Thoracic aorta (tissue), 2 donors: ENCODE data around the gene LAMB2. TPM values are rescaled to one million over a fixed set of nuclear protein-coding genes. Genes with fewer than 3 reads are reported as not detected.

Experiments used
- ATAC-seq: fragments of 150-250 bp; one replicate; pipeline ENCODE4 v1.8.0; 2017; ENCODE audit warnings: low read depth; ENCODE audit not compliant: insufficient number of reproducible peaks, low FRiP score
- DNase-seq: peaks from one replicate; pipeline ENCODE4 v3.0.0-alpha.2; 2020; ENCODE audit warnings: low spot score
- H3K27ac ChIP-seq, 2 donors: fragments of 200-600 bp; sonication (generic); 1 replicate in 1 of 2; 2 replicates in 1 of 2; pipeline ENCODE4 v1.5.1; 2016; ENCODE audit warnings: mild to moderate bottlenecking in 2 of 2, moderate library complexity in 2 of 2
- H3K27me3 ChIP-seq: fragments of 200-600 bp; sonication (generic); replicated peaks from 2 replicates; pipeline ENCODE4 v1.6.0; 2016; ENCODE audit warnings: mild to moderate bottlenecking; ENCODE audit not compliant: insufficient read depth
- H3K36me3 ChIP-seq: fragments of 200-600 bp; sonication (generic); one replicate; pipeline ENCODE4 v1.5.1; 2016
- H3K4me1 ChIP-seq, 2 donors: fragments of 200-600 bp; sonication (generic); 1 replicate in 1 of 2; 2 replicates in 1 of 2; pipeline versions ENCODE4 v1.5.1 to v1.6.0; 2016; ENCODE audit warnings: low read depth in 2 of 2, mild to moderate bottlenecking in 1 of 2; ENCODE audit not compliant: control insufficient read depth in 1 of 2
- H3K4me3 ChIP-seq: fragments of 200-600 bp; sonication (generic); 2 replicates; pipeline ENCODE4 v1.5.1; 2016; ENCODE audit warnings: mild to moderate bottlenecking
- H3K9me3 ChIP-seq: fragments of 200-600 bp; sonication (generic); 2 replicates; pipeline ENCODE4 v1.5.1; 2016
- total RNA-seq, 2 donors: library from RNA; depleted of rRNA; stranded (reverse); fragments of >200 nt; gene quantifications; one replicate each; pipeline versions ENCODE4 v1.1.0 to v1.2.3, GENCODE V29; 2016
- TF ChIP-seq, protein P1 (sequence below): fragments of 200-600 bp; sonication (generic); IDR thresholded peaks from one replicate; pipeline ENCODE4 v1.5.1; 2019; ENCODE audit warnings: antibody characterized with exemption

Gene LAMB2
- total RNA-seq, 2 donors from 2014 or later, result 764 to 806 TPM

- peaks cover 21 to 42% of the 10 kb centered on the region in 2 donors for H3K4me1 ChIP-seq
- peaks cover 14% of the 10 kb centered on the region for H3K36me3 ChIP-seq
- H3K27ac ChIP-seq, result peak overlapping the region in 1 of 2 donors; percentile 14
- no peak for DNase-seq
- H3K9me3 ChIP-seq, result no peaks in the 10 kb centered on the region
- TF ChIP-seq, protein P1, sequence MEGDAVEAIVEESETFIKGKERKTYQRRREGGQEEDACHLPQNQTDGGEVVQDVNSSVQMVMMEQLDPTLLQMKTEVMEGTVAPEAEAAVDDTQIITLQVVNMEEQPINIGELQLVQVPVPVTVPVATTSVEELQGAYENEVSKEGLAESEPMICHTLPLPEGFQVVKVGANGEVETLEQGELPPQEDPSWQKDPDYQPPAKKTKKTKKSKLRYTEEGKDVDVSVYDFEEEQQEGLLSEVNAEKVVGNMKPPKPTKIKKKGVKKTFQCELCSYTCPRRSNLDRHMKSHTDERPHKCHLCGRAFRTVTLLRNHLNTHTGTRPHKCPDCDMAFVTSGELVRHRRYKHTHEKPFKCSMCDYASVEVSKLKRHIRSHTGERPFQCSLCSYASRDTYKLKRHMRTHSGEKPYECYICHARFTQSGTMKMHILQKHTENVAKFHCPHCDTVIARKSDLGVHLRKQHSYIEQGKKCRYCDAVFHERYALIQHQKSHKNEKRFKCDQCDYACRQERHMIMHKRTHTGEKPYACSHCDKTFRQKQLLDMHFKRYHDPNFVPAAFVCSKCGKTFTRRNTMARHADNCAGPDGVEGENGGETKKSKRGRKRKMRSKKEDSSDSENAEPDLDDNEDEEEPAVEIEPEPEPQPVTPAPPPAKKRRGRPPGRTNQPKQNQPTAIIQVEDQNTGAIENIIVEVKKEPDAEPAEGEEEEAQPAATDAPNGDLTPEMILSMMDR, result no peak
- no peak overlapping the region for H3K4me3 ChIP-seq
- no peaks in the 10 kb centered on the region for H3K27me3 ChIP-seq
- ATAC-seq, result no peak
These were observed 41.6 kb upstream of the LAMB2 start for GRCh38 chr3:49174397-49174985.

GRCh38 chr3:49173792-49174170 is 40.9 kb upstream of the LAMB2 start:
- no peak for ATAC-seq
- Histone ChIP-seq H3K4me1 (peaks cover 21 to 42% of the 10 kb centered on the region in 2 donors), H3K4me3 (peak overlapping the region; percentile 30)

GRCh38 chr3:49173116-49173791 is 40.4 kb upstream of the LAMB2 start:
- H3K27me3 ChIP-seq, result no peaks in the 10 kb centered on the region
- ATAC-seq (no peak), DNase-seq (no peak)
- peak overlapping the region; percentile 90 for H3K4me3 ChIP-seq
- TF ChIP-seq, protein P1, result no peak
- H3K36me3 ChIP-seq, result peaks cover 14% of the 10 kb centered on the region
- no peaks in the 10 kb centered on the region for H3K9me3 ChIP-seq
- H3K4me1 ChIP-seq, result peaks cover 21 to 42% of the 10 kb centered on the region in 2 donors
- H3K27ac ChIP-seq, result peak overlapping the region; percentile 76 to 83

More at GRCh38 chr3:49173792-49174170, 40.9 kb upstream of the LAMB2 start:
- Histone ChIP-seq H3K27me3 (no peaks in the 10 kb centered on the region), H3K36me3 (peaks cover 14% of the 10 kb centered on the region), H3K9me3 (no peaks in the 10 kb centered on the region), H3K27ac (peak overlapping the region; percentile 76 to 83)
- TF ChIP-seq, protein P1, result no peak
- DNase-seq, result no peak

DNA sequence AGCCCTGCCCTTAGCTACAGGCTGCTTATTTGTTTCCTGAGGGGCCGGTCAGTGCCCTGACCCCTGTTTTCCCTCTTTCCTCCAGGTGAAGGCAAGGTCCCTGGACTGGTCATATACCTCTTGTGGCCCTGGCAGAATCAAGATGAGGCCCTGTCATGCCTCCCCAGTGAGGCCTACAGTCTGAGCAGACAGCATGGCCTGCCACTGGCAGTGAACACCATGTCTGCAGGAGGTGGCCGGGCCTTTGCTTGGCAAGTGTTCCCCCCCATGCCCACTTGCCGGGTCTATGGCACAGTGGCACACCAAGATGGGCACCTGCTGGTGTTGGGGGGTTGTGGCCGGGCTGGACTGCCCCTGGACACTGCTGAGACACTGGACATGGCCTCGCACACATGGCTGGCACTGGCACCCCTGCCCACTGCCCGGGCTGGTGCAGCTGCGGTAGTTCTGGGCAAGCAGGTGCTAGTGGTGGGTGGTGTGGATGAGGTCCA is 39.7 kb upstream of the LAMB2 start:
- H3K27me3 ChIP-seq, result no peaks in the 10 kb centered on the region
- TF ChIP-seq, protein P1, result no peak
- DNase-seq (no peak), ATAC-seq (no peak)
- no peaks in the 10 kb centered on the region for H3K9me3 ChIP-seq
- H3K4me3 ChIP-seq, result peak overlapping the region; percentile 90
- H3K36me3 ChIP-seq, result peaks cover 14% of the 10 kb centered on the region
- peaks cover 21 to 42% of the 10 kb centered on the region in 2 donors for H3K4me1 ChIP-seq
- H3K27ac ChIP-seq, result peak overlapping the region; percentile 76 to 83

- Histone ChIP-seq H3K27ac (peak overlapping the region; percentile 76 to 83), H3K4me1 (peaks cover 21 to 43% of the 10 kb centered on the region in 2 donors), H3K27me3 (no peaks in the 10 kb centered on the region), H3K4me3 (peak overlapping the region; percentile 90), H3K9me3 (no peaks in the 10 kb centered on the region), H3K36me3 (peaks cover 14% of the 10 kb centered on the region)
- ATAC-seq (no peak), DNase-seq (no peak)
- TF ChIP-seq, protein P1, result no peak
These were observed 39.1 kb upstream of the LAMB2 start for GRCh38 chr3:49171775-49172500.
